ENCODE measurements around the gene ANKRD42.

GRCh38 chr11:83156144-83156995, 37.1 kb upstream of the ANKRD42 start:
- TF ChIP-seq CTCF (IDR thresholded peaks at IDR 0.05) (no peak), POLR2A (IDR thresholded peaks at IDR 0.05) (peak in 1 of 3 donors; percentile 44)
